WTC11 (cell line): ENCODE data around the gene OR5A2.

ENCODE experiments used
- CREM ChIP-seq: sonication (generic); formaldehyde crosslinking; IDR thresholded peaks from 2 replicates; pipeline ENCODE4 v1.8.1; 2022; ENCODE audit warnings: mild to moderate bottlenecking, missing genetic modification reagents, moderate library complexity
- ESRRA ChIP-seq: sonication (generic); formaldehyde crosslinking; IDR thresholded peaks from 2 replicates; pipeline ENCODE4 v1.8.1; 2022; ENCODE audit warnings: mild to moderate bottlenecking, missing genetic modification reagents, borderline replicate concordance
- FOXP4 ChIP-seq: sonication (generic); formaldehyde crosslinking; IDR thresholded peaks from 2 replicates; pipeline ENCODE4 v1.8.0; 2022; ENCODE audit warnings: mild to moderate bottlenecking, missing genetic modification reagents
- GTF2I ChIP-seq: fragments of 250-450 bp; sonication (Bioruptor Pico); conservative IDR thresholded peaks from 2 replicates; pipeline ENCODE4 v1.4.0; 2021; ENCODE audit warnings: mild to moderate bottlenecking
- IRF2 ChIP-seq: sonication (generic); formaldehyde crosslinking; IDR thresholded peaks from 2 replicates; pipeline ENCODE4 v1.8.0; 2022; ENCODE audit warnings: low read depth, missing genetic modification reagents, borderline replicate concordance
- NR2C2 ChIP-seq: sonication (generic); formaldehyde crosslinking; IDR thresholded peaks from 2 replicates; pipeline ENCODE4 v1.8.0; 2022; ENCODE audit warnings: mild to moderate bottlenecking, missing genetic modification reagents
- TF ChIP-seq, protein P1 (sequence below): fragments of 200-600 bp; IDR thresholded peaks from 2 replicates; pipeline ENCODE4 v1.8.0; 2022; ENCODE audit warnings: antibody characterized with exemption
- TF ChIP-seq, protein P2 (sequence below): sonication (generic); formaldehyde crosslinking; IDR thresholded peaks from 2 replicates; pipeline ENCODE4 v1.8.0; 2023; ENCODE audit warnings: mild to moderate bottlenecking, missing genetic modification reagents
- TF ChIP-seq, protein P3 (sequence below): sonication (generic); formaldehyde crosslinking; IDR thresholded peaks from 2 replicates; pipeline ENCODE4 v1.8.0; 2022; ENCODE audit warnings: missing genetic modification reagents

GRCh38 chr11:59425131-59425530, 1.1 kb downstream of the OR5A2 start:
- TF ChIP-seq, protein P1, sequence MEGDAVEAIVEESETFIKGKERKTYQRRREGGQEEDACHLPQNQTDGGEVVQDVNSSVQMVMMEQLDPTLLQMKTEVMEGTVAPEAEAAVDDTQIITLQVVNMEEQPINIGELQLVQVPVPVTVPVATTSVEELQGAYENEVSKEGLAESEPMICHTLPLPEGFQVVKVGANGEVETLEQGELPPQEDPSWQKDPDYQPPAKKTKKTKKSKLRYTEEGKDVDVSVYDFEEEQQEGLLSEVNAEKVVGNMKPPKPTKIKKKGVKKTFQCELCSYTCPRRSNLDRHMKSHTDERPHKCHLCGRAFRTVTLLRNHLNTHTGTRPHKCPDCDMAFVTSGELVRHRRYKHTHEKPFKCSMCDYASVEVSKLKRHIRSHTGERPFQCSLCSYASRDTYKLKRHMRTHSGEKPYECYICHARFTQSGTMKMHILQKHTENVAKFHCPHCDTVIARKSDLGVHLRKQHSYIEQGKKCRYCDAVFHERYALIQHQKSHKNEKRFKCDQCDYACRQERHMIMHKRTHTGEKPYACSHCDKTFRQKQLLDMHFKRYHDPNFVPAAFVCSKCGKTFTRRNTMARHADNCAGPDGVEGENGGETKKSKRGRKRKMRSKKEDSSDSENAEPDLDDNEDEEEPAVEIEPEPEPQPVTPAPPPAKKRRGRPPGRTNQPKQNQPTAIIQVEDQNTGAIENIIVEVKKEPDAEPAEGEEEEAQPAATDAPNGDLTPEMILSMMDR = no peak
- no peak for TF ChIP-seq FOXP4 (CRISPR knock-in tag)
- no peak for TF ChIP-seq IRF2 (CRISPR knock-in tag)
- TF ChIP-seq ESRRA (CRISPR knock-in tag) = no peak
- no peak for TF ChIP-seq NR2C2
- TF ChIP-seq, protein P2, sequence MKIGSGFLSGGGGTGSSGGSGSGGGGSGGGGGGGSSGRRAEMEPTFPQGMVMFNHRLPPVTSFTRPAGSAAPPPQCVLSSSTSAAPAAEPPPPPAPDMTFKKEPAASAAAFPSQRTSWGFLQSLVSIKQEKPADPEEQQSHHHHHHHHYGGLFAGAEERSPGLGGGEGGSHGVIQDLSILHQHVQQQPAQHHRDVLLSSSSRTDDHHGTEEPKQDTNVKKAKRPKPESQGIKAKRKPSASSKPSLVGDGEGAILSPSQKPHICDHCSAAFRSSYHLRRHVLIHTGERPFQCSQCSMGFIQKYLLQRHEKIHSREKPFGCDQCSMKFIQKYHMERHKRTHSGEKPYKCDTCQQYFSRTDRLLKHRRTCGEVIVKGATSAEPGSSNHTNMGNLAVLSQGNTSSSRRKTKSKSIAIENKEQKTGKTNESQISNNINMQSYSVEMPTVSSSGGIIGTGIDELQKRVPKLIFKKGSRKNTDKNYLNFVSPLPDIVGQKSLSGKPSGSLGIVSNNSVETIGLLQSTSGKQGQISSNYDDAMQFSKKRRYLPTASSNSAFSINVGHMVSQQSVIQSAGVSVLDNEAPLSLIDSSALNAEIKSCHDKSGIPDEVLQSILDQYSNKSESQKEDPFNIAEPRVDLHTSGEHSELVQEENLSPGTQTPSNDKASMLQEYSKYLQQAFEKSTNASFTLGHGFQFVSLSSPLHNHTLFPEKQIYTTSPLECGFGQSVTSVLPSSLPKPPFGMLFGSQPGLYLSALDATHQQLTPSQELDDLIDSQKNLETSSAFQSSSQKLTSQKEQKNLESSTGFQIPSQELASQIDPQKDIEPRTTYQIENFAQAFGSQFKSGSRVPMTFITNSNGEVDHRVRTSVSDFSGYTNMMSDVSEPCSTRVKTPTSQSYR = no peak
- TF ChIP-seq, protein P3, sequence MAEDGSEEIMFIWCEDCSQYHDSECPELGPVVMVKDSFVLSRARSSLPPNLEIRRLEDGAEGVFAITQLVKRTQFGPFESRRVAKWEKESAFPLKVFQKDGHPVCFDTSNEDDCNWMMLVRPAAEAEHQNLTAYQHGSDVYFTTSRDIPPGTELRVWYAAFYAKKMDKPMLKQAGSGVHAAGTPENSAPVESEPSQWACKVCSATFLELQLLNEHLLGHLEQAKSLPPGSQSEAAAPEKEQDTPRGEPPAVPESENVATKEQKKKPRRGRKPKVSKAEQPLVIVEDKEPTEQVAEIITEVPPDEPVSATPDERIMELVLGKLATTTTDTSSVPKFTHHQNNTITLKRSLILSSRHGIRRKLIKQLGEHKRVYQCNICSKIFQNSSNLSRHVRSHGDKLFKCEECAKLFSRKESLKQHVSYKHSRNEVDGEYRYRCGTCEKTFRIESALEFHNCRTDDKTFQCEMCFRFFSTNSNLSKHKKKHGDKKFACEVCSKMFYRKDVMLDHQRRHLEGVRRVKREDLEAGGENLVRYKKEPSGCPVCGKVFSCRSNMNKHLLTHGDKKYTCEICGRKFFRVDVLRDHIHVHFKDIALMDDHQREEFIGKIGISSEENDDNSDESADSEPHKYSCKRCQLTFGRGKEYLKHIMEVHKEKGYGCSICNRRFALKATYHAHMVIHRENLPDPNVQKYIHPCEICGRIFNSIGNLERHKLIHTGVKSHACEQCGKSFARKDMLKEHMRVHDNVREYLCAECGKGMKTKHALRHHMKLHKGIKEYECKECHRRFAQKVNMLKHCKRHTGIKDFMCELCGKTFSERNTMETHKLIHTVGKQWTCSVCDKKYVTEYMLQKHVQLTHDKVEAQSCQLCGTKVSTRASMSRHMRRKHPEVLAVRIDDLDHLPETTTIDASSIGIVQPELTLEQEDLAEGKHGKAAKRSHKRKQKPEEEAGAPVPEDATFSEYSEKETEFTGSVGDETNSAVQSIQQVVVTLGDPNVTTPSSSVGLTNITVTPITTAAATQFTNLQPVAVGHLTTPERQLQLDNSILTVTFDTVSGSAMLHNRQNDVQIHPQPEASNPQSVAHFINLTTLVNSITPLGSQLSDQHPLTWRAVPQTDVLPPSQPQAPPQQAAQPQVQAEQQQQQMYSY (CRISPR knock-in tag) = no peak
- TF ChIP-seq CREM (CRISPR knock-in tag) = no peak
- TF ChIP-seq GTF2I (CRISPR knock-in tag) = no peak
